Stimulated activated naive CD8-positive, alpha-beta T cell treated with anti-CD3 and anti-CD28 coated beads, Interleukin-15, Interleukin-2, amounts not matched to agents 100 ng/mL and 50 ng/mL, for 24 hours (primary cell): ENCODE measurements around the gene FAM76A.
A peak's percentile ranks its signal among the peaks of the same experiment; 100 is the strongest.

Experiments
- H3K27ac Mint-ChIP-seq: one replicate; pipeline ENCODE4 v1.8.0; 2021; ENCODE audit warnings: mild to moderate bottlenecking, mixed read lengths
- H3K27me3 Mint-ChIP-seq: one replicate; pipeline ENCODE4 v1.8.0; 2021; ENCODE audit warnings: mixed read lengths
- H3K36me3 Mint-ChIP-seq: one replicate; pipeline ENCODE4 v1.8.0; 2021; ENCODE audit warnings: low read depth, mixed read lengths
- H3K4me1 Mint-ChIP-seq: one replicate; pipeline ENCODE4 v1.8.0; 2021; ENCODE audit warnings: low read depth, mixed read lengths
- H3K4me3 Mint-ChIP-seq: one replicate; pipeline ENCODE4 v1.8.0; 2021; ENCODE audit warnings: mild to moderate bottlenecking, mixed read lengths
- H3K9me3 Mint-ChIP-seq: one replicate; pipeline ENCODE4 v1.8.0; 2021; ENCODE audit warnings: mixed read lengths

Gene FAM76A

GRCh38 chr1:27710574-27710973 lies 15.2 kb upstream of the FAM76A start:
- Mint-ChIP-seq H3K4me1 (peaks cover 3% of the 10 kb centered on the region), H3K4me3 (no peak overlapping the region), H3K27me3 (peaks cover under 1% of the 10 kb centered on the region), H3K9me3 (no peaks in the 10 kb centered on the region), H3K36me3 (no peaks in the 10 kb centered on the region), H3K27ac (no peak overlapping the region)

GRCh38 chr1:27713139-27713725 lies 12.5 kb upstream of the FAM76A start:
- Mint-ChIP-seq H3K4me1 (peaks cover 3% of the 10 kb centered on the region), H3K36me3 (no peaks in the 10 kb centered on the region), H3K9me3 (peaks cover 11% of the 10 kb centered on the region), H3K4me3 (no peak overlapping the region), H3K27ac (no peak overlapping the region), H3K27me3 (peaks cover 15% of the 10 kb centered on the region)

GRCh38 chr1:27713869-27714513 lies 11.8 kb upstream of the FAM76A start:
- Mint-ChIP-seq H3K9me3 (peaks cover 11% of the 10 kb centered on the region), H3K27me3 (peaks cover 15% of the 10 kb centered on the region), H3K4me1 (peaks cover 3% of the 10 kb centered on the region), H3K36me3 (no peaks in the 10 kb centered on the region), H3K4me3 (no peak overlapping the region), H3K27ac (no peak overlapping the region)

GRCh38 chr1:27716262-27716895 lies 9.4 kb upstream of the FAM76A start:
- peaks cover 15% of the 10 kb centered on the region for H3K27me3 Mint-ChIP-seq
- no peak overlapping the region for H3K4me3 Mint-ChIP-seq
- no peaks in the 10 kb centered on the region for H3K36me3 Mint-ChIP-seq
- peaks cover 3% of the 10 kb centered on the region for H3K4me1 Mint-ChIP-seq
- H3K27ac Mint-ChIP-seq = no peak overlapping the region
- H3K9me3 Mint-ChIP-seq = peaks cover 11% of the 10 kb centered on the region

- peaks cover 15% of the 10 kb centered on the region for H3K27me3 Mint-ChIP-seq
- peaks cover 11% of the 10 kb centered on the region for H3K9me3 Mint-ChIP-seq
- H3K4me1 Mint-ChIP-seq = peaks cover 1% of the 10 kb centered on the region
- no peak overlapping the region for H3K27ac Mint-ChIP-seq
- H3K36me3 Mint-ChIP-seq = no peaks in the 10 kb centered on the region
- H3K4me3 Mint-ChIP-seq = no peak overlapping the region
Observed at GRCh38 chr1:27719286-27720251, 6.2 kb upstream of the FAM76A start.

- H3K36me3 Mint-ChIP-seq = peaks cover 9% of the 10 kb centered on the region
- no peaks in the 10 kb centered on the region for H3K27me3 Mint-ChIP-seq
- peaks cover 18% of the 10 kb centered on the region for H3K4me1 Mint-ChIP-seq
- H3K27ac Mint-ChIP-seq = peak overlapping the region; percentile 96
- H3K4me3 Mint-ChIP-seq = peak overlapping the region; percentile 81
- H3K9me3 Mint-ChIP-seq = no peaks in the 10 kb centered on the region
Observed at GRCh38 chr1:27724961-27725373, 794 bp upstream of the FAM76A start.

- Mint-ChIP-seq H3K27ac (peak overlapping the region; percentile 63), H3K4me1 (peaks cover 18% of the 10 kb centered on the region), H3K36me3 (peaks cover 15% of the 10 kb centered on the region), H3K27me3 (no peaks in the 10 kb centered on the region), H3K4me3 (peak overlapping the region; percentile 86), H3K9me3 (no peaks in the 10 kb centered on the region)
Observed at GRCh38 chr1:27726173-27727044, 648 bp downstream of the FAM76A start.

- H3K36me3 Mint-ChIP-seq = peaks cover 15% of the 10 kb centered on the region
- no peaks in the 10 kb centered on the region for H3K9me3 Mint-ChIP-seq
- H3K4me1 Mint-ChIP-seq = peaks cover 18% of the 10 kb centered on the region
- H3K27ac Mint-ChIP-seq = no peak overlapping the region
- peak overlapping the region; percentile 86 for H3K4me3 Mint-ChIP-seq
- no peaks in the 10 kb centered on the region for H3K27me3 Mint-ChIP-seq
Observed at GRCh38 chr1:27727126-27727525, 1.4 kb downstream of the FAM76A start.

- Mint-ChIP-seq H3K4me1 (no peaks in the 10 kb centered on the region), H3K4me3 (no peak overlapping the region), H3K36me3 (peaks cover 43% of the 10 kb centered on the region), H3K9me3 (no peaks in the 10 kb centered on the region), H3K27me3 (no peaks in the 10 kb centered on the region), H3K27ac (no peak overlapping the region)
Observed at GRCh38 chr1:27736252-27736651, 10.5 kb downstream of the FAM76A start.

GRCh38 chr1:27741121-27741520 lies 15.4 kb downstream of the FAM76A start:
- peaks cover 33% of the 10 kb centered on the region for H3K36me3 Mint-ChIP-seq
- no peaks in the 10 kb centered on the region for H3K9me3 Mint-ChIP-seq
- H3K4me3 Mint-ChIP-seq = no peak overlapping the region
- H3K27ac Mint-ChIP-seq = no peak overlapping the region
- no peaks in the 10 kb centered on the region for H3K4me1 Mint-ChIP-seq
- H3K27me3 Mint-ChIP-seq = no peaks in the 10 kb centered on the region

- Mint-ChIP-seq H3K36me3 (peaks cover 25% of the 10 kb centered on the region), H3K4me1 (no peaks in the 10 kb centered on the region), H3K27me3 (no peaks in the 10 kb centered on the region), H3K9me3 (no peaks in the 10 kb centered on the region), H3K4me3 (no peak overlapping the region), H3K27ac (no peak overlapping the region)
Observed at GRCh38 chr1:27744556-27744955, 18.8 kb downstream of the FAM76A start.

GRCh38 chr1:27745466-27745865 lies 19.7 kb downstream of the FAM76A start:
- Mint-ChIP-seq H3K36me3 (peaks cover 33% of the 10 kb centered on the region), H3K27ac (no peak overlapping the region), H3K27me3 (no peaks in the 10 kb centered on the region), H3K9me3 (no peaks in the 10 kb centered on the region), H3K4me1 (no peaks in the 10 kb centered on the region), H3K4me3 (no peak overlapping the region)

- Mint-ChIP-seq H3K9me3 (no peaks in the 10 kb centered on the region), H3K36me3 (peaks cover 37% of the 10 kb centered on the region), H3K27me3 (no peaks in the 10 kb centered on the region), H3K4me1 (no peaks in the 10 kb centered on the region), H3K4me3 (no peak overlapping the region), H3K27ac (no peak overlapping the region)
Observed at GRCh38 chr1:27752360-27752759, 26.6 kb downstream of the FAM76A start.

GRCh38 chr1:27755286-27755685 lies 29.5 kb downstream of the FAM76A start:
- Mint-ChIP-seq H3K9me3 (no peaks in the 10 kb centered on the region), H3K36me3 (peaks cover 35% of the 10 kb centered on the region), H3K27ac (no peak overlapping the region), H3K4me1 (no peaks in the 10 kb centered on the region), H3K4me3 (no peak overlapping the region), H3K27me3 (no peaks in the 10 kb centered on the region)
